Measurements from ENCODE around the gene USP35.

GRCh38 chr11:78192223-78192719, 3.6 kb downstream of the USP35 start:
- TF ChIP-seq CTCF (IDR thresholded peaks at IDR 0.05) (no peak), POLR2A (IDR thresholded peaks at IDR 0.05) (no peak)
